ENCODE results near the gene PTCHD4. TPM values are rescaled to one million over a fixed set of nuclear protein-coding genes. Genes with fewer than 3 reads are reported as not detected.
A peak's percentile ranks its signal among the peaks of the same experiment; 100 is the strongest.
"Not testable (repeated sequence)": the region's sequence is repeated elsewhere in the genome, so short reads cannot be mapped to it uniquely, and the experiment has no call there.

PTCHD4 gene
- total RNA-seq, 1 experiment from 2014 or later: 2.9 TPM

GRCh38 chr6:48113130-48113529 lies 2.1 kb upstream of the PTCHD4 start:
- Histone ChIP-seq H3K4me3 (no peak overlapping the region), H3K9me3 (replicated peaks) (no peaks in the 10 kb centered on the region), H3K27me3 (replicated peaks) (no peaks in the 10 kb centered on the region), H3K27ac (no peak overlapping the region), H3K4me1 (replicated peaks) (peaks cover 6% of the 10 kb centered on the region; the same call in 1 of the 2 replicates), H3K36me3 (no peaks in the 10 kb centered on the region)
- no peak for DNase-seq (ENCODE audit: low read depth in 1 of 2, low spot score in 2 of 2)

GRCh38 chr6:48111575-48111974 lies 578 bp upstream of the PTCHD4 start:
- peak overlapping the region; percentile 53; the same call in 1 of the 2 replicates for H3K27ac ChIP-seq
- no peak overlapping the region for H3K4me3 ChIP-seq
- no peak for DNase-seq (ENCODE audit: low read depth in 1 of 2, low spot score in 2 of 2)

GRCh38 chr6:48110436-48111142 lies 408 bp downstream of the PTCHD4 start:
- peak in 1 of 2 experiments; percentile 51 for DNase-seq (ENCODE audit: low read depth in 1 of 2, low spot score in 2 of 2)
- Histone ChIP-seq H3K36me3 (no peaks in the 10 kb centered on the region), H3K4me1 (replicated peaks) (peaks cover 6% of the 10 kb centered on the region; the same call in 1 of the 2 replicates), H3K4me3 (peak overlapping the region; percentile 35), H3K27ac (peak overlapping the region; percentile 53), H3K27me3 (replicated peaks) (no peaks in the 10 kb centered on the region), H3K9me3 (replicated peaks) (no peaks in the 10 kb centered on the region)

More at GRCh38 chr6:48111575-48111974, 578 bp upstream of the PTCHD4 start:
- peaks cover 6% of the 10 kb centered on the region; the same call in 1 of the 2 replicates for H3K4me1 ChIP-seq (replicated peaks)
- H3K27me3 ChIP-seq (replicated peaks): no peaks in the 10 kb centered on the region
- H3K9me3 ChIP-seq (replicated peaks): no peaks in the 10 kb centered on the region
- no peaks in the 10 kb centered on the region for H3K36me3 ChIP-seq

GRCh38 chr6:48109944-48110343 lies 1.1 kb downstream of the PTCHD4 start:
- Histone ChIP-seq H3K4me3 (peak overlapping the region; percentile 35), H3K27ac (no peak overlapping the region)
- DNase-seq (ENCODE audit: low read depth in 1 of 2, low spot score in 2 of 2): peak in 1 of 2 experiments; percentile 21

GRCh38 chr6:48102476-48103195 lies 8.4 kb downstream of the PTCHD4 start:
- H3K27ac ChIP-seq; DNase-seq (ENCODE audit: low read depth in 1 of 2, low spot score in 2 of 2); H3K4me1 ChIP-seq (replicated peaks); H3K27me3 ChIP-seq (replicated peaks); H3K9me3 ChIP-seq (replicated peaks); H3K4me3 ChIP-seq; H3K36me3 ChIP-seq: not testable (repeated sequence)

More at GRCh38 chr6:48109944-48110343, 1.1 kb downstream of the PTCHD4 start:
- no peaks in the 10 kb centered on the region for H3K27me3 ChIP-seq (replicated peaks)
- H3K9me3 ChIP-seq (replicated peaks): no peaks in the 10 kb centered on the region
- peaks cover 6% of the 10 kb centered on the region; the same call in 1 of the 2 replicates for H3K4me1 ChIP-seq (replicated peaks)
- H3K36me3 ChIP-seq: no peaks in the 10 kb centered on the region

- Histone ChIP-seq H3K4me3 (no peak overlapping the region), H3K27me3 (replicated peaks) (no peaks in the 10 kb centered on the region), H3K4me1 (replicated peaks) (peaks cover 7% of the 10 kb centered on the region; the same call in 1 of the 2 replicates), H3K9me3 (replicated peaks) (no peaks in the 10 kb centered on the region), H3K36me3 (no peaks in the 10 kb centered on the region; the same call in 1 of the 2 replicates), H3K27ac (no peak overlapping the region)
- no peak for DNase-seq (ENCODE audit: low read depth in 1 of 2, low spot score in 2 of 2)
Measured at GRCh38 chr6:48101290-48101689, 9.7 kb downstream of the PTCHD4 start.

GRCh38 chr6:48100588-48100895 lies 10.5 kb downstream of the PTCHD4 start:
- Histone ChIP-seq H3K4me3 (no peak overlapping the region), H3K36me3 (no peaks in the 10 kb centered on the region; the same call in 1 of the 2 replicates), H3K27ac (no peak overlapping the region), H3K27me3 (replicated peaks) (no peaks in the 10 kb centered on the region), H3K9me3 (replicated peaks) (no peaks in the 10 kb centered on the region), H3K4me1 (replicated peaks) (peaks cover 7% of the 10 kb centered on the region; the same call in 1 of the 2 replicates)
- no peak for DNase-seq (ENCODE audit: low read depth in 1 of 2, low spot score in 2 of 2)

- H3K4me1 ChIP-seq (replicated peaks): peaks cover 7% of the 10 kb centered on the region; the same call in 1 of the 2 replicates
Measured at GRCh38 chr6:48099713-48100587, 11.0 kb downstream of the PTCHD4 start.

GRCh38 chr6:48098923-48099322 lies 12.1 kb downstream of the PTCHD4 start:
- no peaks in the 10 kb centered on the region for H3K9me3 ChIP-seq (replicated peaks)
- H3K36me3 ChIP-seq: no peaks in the 10 kb centered on the region; the same call in 1 of the 2 replicates
- no peak overlapping the region for H3K27ac ChIP-seq
- no peak for DNase-seq (ENCODE audit: low read depth in 1 of 2, low spot score in 2 of 2)
- H3K4me3 ChIP-seq: no peak overlapping the region
- peaks cover 7% of the 10 kb centered on the region; the same call in 1 of the 2 replicates for H3K4me1 ChIP-seq (replicated peaks)
- no peaks in the 10 kb centered on the region for H3K27me3 ChIP-seq (replicated peaks)

More at GRCh38 chr6:48099713-48100587, 11.0 kb downstream of the PTCHD4 start:
- no peak for DNase-seq (ENCODE audit: low read depth in 1 of 2, low spot score in 2 of 2)
- Histone ChIP-seq H3K27me3 (replicated peaks) (no peaks in the 10 kb centered on the region), H3K9me3 (replicated peaks) (no peaks in the 10 kb centered on the region), H3K4me3 (no peak overlapping the region), H3K27ac (no peak overlapping the region), H3K36me3 (no peaks in the 10 kb centered on the region; the same call in 1 of the 2 replicates)

- no peak for DNase-seq (ENCODE audit: low read depth in 1 of 2, low spot score in 2 of 2)
- no peak overlapping the region for H3K27ac ChIP-seq
- H3K9me3 ChIP-seq (replicated peaks): no peaks in the 10 kb centered on the region
- H3K36me3 ChIP-seq: no peaks in the 10 kb centered on the region; the same call in 1 of the 2 replicates
- no peaks in the 10 kb centered on the region for H3K4me1 ChIP-seq (replicated peaks)
- H3K4me3 ChIP-seq: no peak overlapping the region
- no peaks in the 10 kb centered on the region for H3K27me3 ChIP-seq (replicated peaks)
Measured at GRCh38 chr6:48092550-48093217, 18.3 kb downstream of the PTCHD4 start.

- no peak for DNase-seq (ENCODE audit: low read depth in 1 of 2, low spot score in 2 of 2)
- Histone ChIP-seq H3K4me1 (replicated peaks) (no peaks in the 10 kb centered on the region), H3K27ac (no peak overlapping the region), H3K9me3 (replicated peaks) (no peaks in the 10 kb centered on the region), H3K36me3 (no peaks in the 10 kb centered on the region), H3K4me3 (no peak overlapping the region), H3K27me3 (replicated peaks) (no peaks in the 10 kb centered on the region)
Measured at GRCh38 chr6:48090546-48090945, 20.5 kb downstream of the PTCHD4 start.

- Histone ChIP-seq H3K4me3 (no peak overlapping the region), H3K27ac (no peak overlapping the region), H3K36me3 (no peaks in the 10 kb centered on the region), H3K4me1 (replicated peaks) (no peaks in the 10 kb centered on the region), H3K27me3 (replicated peaks) (no peaks in the 10 kb centered on the region), H3K9me3 (replicated peaks) (no peaks in the 10 kb centered on the region)
- no peak for DNase-seq (ENCODE audit: low read depth in 1 of 2, low spot score in 2 of 2)
Measured at GRCh38 chr6:48087448-48087847, 23.5 kb downstream of the PTCHD4 start.

GRCh38 chr6:48086187-48086586 lies 24.8 kb downstream of the PTCHD4 start:
- Histone ChIP-seq H3K4me3 (no peak overlapping the region), H3K27me3 (replicated peaks) (no peaks in the 10 kb centered on the region), H3K4me1 (replicated peaks) (no peaks in the 10 kb centered on the region), H3K36me3 (no peaks in the 10 kb centered on the region), H3K27ac (no peak overlapping the region), H3K9me3 (replicated peaks) (no peaks in the 10 kb centered on the region)
- no peak for DNase-seq (ENCODE audit: low read depth in 1 of 2, low spot score in 2 of 2)

Data from SJSA1 (cell line).